HepG2 (cell line): ENCODE measurements around the gene THRB. TPM values are rescaled to one million over a fixed set of nuclear protein-coding genes. Genes with fewer than 3 reads are reported as not detected.

Experiments
- ATF4 ChIP-seq, 2 experiments: fragments of 450-650 bp in 1 of 2; sonication (generic) in 1 of 2; formaldehyde crosslinking; IDR thresholded peaks; 2 replicates each; pipeline versions ENCODE4 v1.5.0 to v1.8.0; 2020 to 2022; ENCODE audit warnings: mild to moderate bottlenecking in 1 of 2, missing genetic modification reagents in 1 of 2
- HNF4G ChIP-seq, 2 experiments: sonication (generic) in 1 of 2; formaldehyde crosslinking in 1 of 2; IDR thresholded peaks; 2 replicates each; pipeline versions ENCODE4 v1.4.0 to v1.6.1; 2011 to 2020; ENCODE audit warnings: borderline replicate concordance in 2 of 2, low read depth in 2 of 2, mild to moderate bottlenecking in 2 of 2, low read length in 1 of 2, missing genetic modification reagents in 1 of 2, moderate library complexity in 1 of 2
- IRF1 ChIP-seq: sonication (generic); formaldehyde crosslinking; IDR thresholded peaks from 2 replicates; pipeline ENCODE4 v1.4.0; 2020; ENCODE audit warnings: low read depth, mild to moderate bottlenecking, missing genetic modification reagents
- ISX ChIP-seq: sonication (generic); formaldehyde crosslinking; conservative IDR thresholded peaks from 2 replicates; pipeline ENCODE4 v1.5.0; 2020; ENCODE audit warnings: missing genetic modification reagents
- MBNL3 ChIP-seq: fragments of 250-450 bp; sonication (Bioruptor Pico); conservative IDR thresholded peaks from 2 replicates; pipeline ENCODE4 v1.8.0; 2022; ENCODE audit warnings: mild to moderate bottlenecking, inconsistent platforms
- MZF1 ChIP-seq: sonication (generic); formaldehyde crosslinking; IDR thresholded peaks from 2 replicates; pipeline ENCODE4 v1.8.1; 2023; ENCODE audit warnings: mild to moderate bottlenecking, missing genetic modification reagents, borderline replicate concordance
- NR3C1 ChIP-seq: sonication (generic); formaldehyde crosslinking; IDR thresholded peaks from 2 replicates; pipeline ENCODE4 v1.4.0; 2020; ENCODE audit warnings: missing genetic modification reagents
- SOX13 ChIP-seq, 3 experiments: fragments of 450-650 bp in 1 of 3; sonication (generic) in 1 of 3; formaldehyde crosslinking in 1 of 3; IDR thresholded peaks in 2 of 3; conservative IDR thresholded peaks in 1 of 3; 2 replicates each; pipeline versions ENCODE4 v1.5.0 to v1.6.1; 2016 to 2020; ENCODE audit warnings: antibody characterized with exemption in 1 of 3, mild to moderate bottlenecking in 1 of 3, missing compliant biosample characterization in 1 of 3, missing genetic modification reagents in 1 of 3, moderate library complexity in 1 of 3
- SP1 ChIP-seq, 2 experiments: fragments of 450-650 bp in 1 of 2; sonication (generic) in 1 of 2; formaldehyde crosslinking in 1 of 2; IDR thresholded peaks; 2 replicates each; pipeline versions ENCODE4 v1.4.0 to v1.6.1; 2016 to 2020; ENCODE audit warnings: missing genetic modification reagents in 1 of 2
- TARDBP ChIP-seq: sonication (generic); formaldehyde crosslinking; IDR thresholded peaks from 2 replicates; pipeline ENCODE4 v1.8.0; 2022; ENCODE audit warnings: mild to moderate bottlenecking, missing genetic modification reagents
- TEF ChIP-seq: sonication (generic); formaldehyde crosslinking; IDR thresholded peaks from 2 replicates; pipeline ENCODE4 v1.5.0; 2020; ENCODE audit warnings: missing genetic modification reagents
- U2AF2 ChIP-seq: fragments of 200-400 bp; formaldehyde crosslinking; IDR thresholded peaks from 2 replicates; pipeline ENCODE4 v1.6.1; 2017; ENCODE audit warnings: low read depth, mild to moderate bottlenecking, low read length
- ZFP41 ChIP-seq: sonication (generic); formaldehyde crosslinking; IDR thresholded peaks from 2 replicates; pipeline ENCODE4 v1.4.0; 2020; ENCODE audit warnings: mild to moderate bottlenecking, missing genetic modification reagents, borderline replicate concordance
- ZNF160 ChIP-seq: sonication (generic); formaldehyde crosslinking; IDR thresholded peaks from 2 replicates; pipeline ENCODE4 v1.8.0; 2022; ENCODE audit warnings: mild to moderate bottlenecking, inconsistent platforms, missing genetic modification reagents
- ZNF224 ChIP-seq: sonication (generic); formaldehyde crosslinking; IDR thresholded peaks from 2 replicates; pipeline ENCODE4 v1.5.0; 2020; ENCODE audit warnings: mild to moderate bottlenecking, missing genetic modification reagents
- ZNF354B ChIP-seq: sonication (generic); formaldehyde crosslinking; IDR thresholded peaks from 2 replicates; pipeline ENCODE4 v1.8.0; 2022; ENCODE audit warnings: mild to moderate bottlenecking, missing genetic modification reagents
- ZNF441 ChIP-seq: sonication (generic); formaldehyde crosslinking; IDR thresholded peaks from 2 replicates; pipeline ENCODE4 v1.7.0; 2021; ENCODE audit warnings: missing genetic modification reagents, borderline replicate concordance
- ZNF513 ChIP-seq: sonication (generic); formaldehyde crosslinking; conservative IDR thresholded peaks from 2 replicates; pipeline ENCODE4 v1.5.0; 2020; ENCODE audit warnings: missing genetic modification reagents
- ZNF552 ChIP-seq: sonication (generic); formaldehyde crosslinking; IDR thresholded peaks from 2 replicates; pipeline ENCODE4 v1.9.0; 2022; ENCODE audit warnings: missing genetic modification reagents, mild to moderate bottlenecking, borderline replicate concordance
- ZNF569 ChIP-seq: sonication (generic); formaldehyde crosslinking; IDR thresholded peaks from 2 replicates; pipeline ENCODE4 v1.5.0; 2020; ENCODE audit warnings: mild to moderate bottlenecking, missing genetic modification reagents, moderate library complexity, borderline replicate concordance
- ZNF576 ChIP-seq: sonication (generic); formaldehyde crosslinking; IDR thresholded peaks from 2 replicates; pipeline ENCODE4 v1.4.0; 2020; ENCODE audit warnings: mild to moderate bottlenecking, missing genetic modification reagents
- ZNF672 ChIP-seq: sonication (generic); formaldehyde crosslinking; IDR thresholded peaks from 2 replicates; pipeline ENCODE4 v1.8.1; 2022; ENCODE audit warnings: missing genetic modification reagents
- ZNF780A ChIP-seq: sonication (generic); formaldehyde crosslinking; IDR thresholded peaks from 2 replicates; pipeline ENCODE4 v1.8.0; 2022; ENCODE audit warnings: mild to moderate bottlenecking, missing genetic modification reagents, moderate library complexity
- ZNF781 ChIP-seq: sonication (generic); formaldehyde crosslinking; IDR thresholded peaks from 2 replicates; pipeline ENCODE4 v1.5.1; 2020; ENCODE audit warnings: borderline replicate concordance, mild to moderate bottlenecking, missing genetic modification reagents; ENCODE audit errors: not compliant biosample characterization
- ZSCAN21 ChIP-seq: sonication (generic); formaldehyde crosslinking; IDR thresholded peaks from 2 replicates; pipeline ENCODE4 v1.8.0; 2022; ENCODE audit warnings: mild to moderate bottlenecking, missing genetic modification reagents, moderate library complexity, borderline replicate concordance
- polyA plus RNA-seq, 8 experiments: library from polyadenylated mRNA; depleted of rRNA in 3 of 8; stranded (reverse) in 7 of 8; unstranded in 1 of 8; fragments of >200 nt; fragmentation: Illumina TruSeq in 4 of 8; extraction: Trizol in 4 of 8; gene quantifications; 2 replicates each; pipeline versions ENCODE4 v1.2.1 to v1.2.3, GENCODE V29; 2011 to 2016; ENCODE audit warnings: low read depth in 4 of 8, missing spikeins in 1 of 8, mixed read lengths in 1 of 8; ENCODE audit not compliant: insufficient read depth in 1 of 8
- total RNA-seq, 5 experiments: library from RNA; depleted of rRNA; stranded (reverse); fragments of >200 nt; fragmentation: Illumina TruSeq; extraction: Trizol; gene quantifications; 2 replicates each; pipeline ENCODE4 v1.2.3, GENCODE V29; 2016; ENCODE audit warnings: low read depth in 1 of 5

THRB gene
- total and polyA plus RNA-seq, 2 of the 13 experiments (the other 11 are each of a cell fraction or from before 2014, with no cell fraction given) = 4.7 to 22.7 TPM

GRCh38 chr3:24494618-24495325 is at the start of gene THRB (continued):
- no peak for TF ChIP-seq TEF
- TF ChIP-seq U2AF2 = no peak
- TF ChIP-seq ZNF354B = no peak
- no peak for TF ChIP-seq TARDBP (CRISPR knock-in tag)
- TF ChIP-seq ATF4 (CRISPR knock-in tag; IDR thresholded peaks at IDR 0.05) = no peak; a peak in 1 of 4 replicates
- TF ChIP-seq ZNF576 = no peak
- no peak; the same call in 1 of the 2 replicates for TF ChIP-seq ZSCAN21
- TF ChIP-seq ZNF781 = no peak
- TF ChIP-seq ZNF672 (CRISPR knock-in tag) = no peak
- no peak for TF ChIP-seq SP1 (IDR thresholded peaks at IDR 0.05)
- TF ChIP-seq SP1 (CRISPR knock-in tag; IDR thresholded peaks at IDR 0.05) = no peak
- TF ChIP-seq IRF1 (CRISPR knock-in tag) = no peak
- TF ChIP-seq ZNF569 (CRISPR knock-in tag) = no peak
- no peak for TF ChIP-seq ZNF552
- TF ChIP-seq ZNF780A = no peak
- TF ChIP-seq SOX13 (IDR thresholded peaks at IDR 0.05) = no peak
- no peak for TF ChIP-seq SOX13 (CRISPR knock-in tag; conservative IDR thresholded peaks at IDR 0.05 in 1 of 2, IDR thresholded peaks at IDR 0.05 in 1 of 2)
- no peak for TF ChIP-seq ZNF160 (CRISPR knock-in tag)
- TF ChIP-seq ZFP41 (CRISPR knock-in tag) = no peak
- TF ChIP-seq MZF1 = no peak
- no peak for TF ChIP-seq HNF4G (IDR thresholded peaks at IDR 0.05; ENCODE audit: borderline replicate concordance, low read depth, low read length)
- no peak for TF ChIP-seq HNF4G (CRISPR knock-in tag; IDR thresholded peaks at IDR 0.05; ENCODE audit: borderline replicate concordance, low read depth)
- no peak for TF ChIP-seq ZNF513 (CRISPR knock-in tag)
- no peak for TF ChIP-seq ISX (CRISPR knock-in tag)
- no peak for TF ChIP-seq MBNL3 (CRISPR knock-in tag)
- TF ChIP-seq ZNF224 (CRISPR knock-in tag) = no peak
- TF ChIP-seq ZNF441 (CRISPR knock-in tag) = no peak
- TF ChIP-seq NR3C1 = no peak
